ENCODE data around the gene CBL.
A peak's percentile ranks its signal among the peaks of the same experiment; 100 is the strongest.
"Not testable (repeated sequence)": the region's sequence is repeated elsewhere in the genome, so short reads cannot be mapped to it uniquely, and the experiment has no call there.

Gene CBL

GRCh38 chr11:119218141-119218878 lies 12.2 kb downstream of the CBL start:
- Mint-ChIP-seq H3K27me3 (no peaks in the 10 kb centered on the region), H3K4me3 (no peak overlapping the region), H3K4me1 (ENCODE audit: low read depth) (peaks cover 58% of the 10 kb centered on the region), H3K36me3 (ENCODE audit: low read depth) (peaks cover 18% of the 10 kb centered on the region), H3K9me3 (no peaks in the 10 kb centered on the region), H3K27ac (peak overlapping the region; percentile 81)
- DNase-seq, result no peak

DNA sequence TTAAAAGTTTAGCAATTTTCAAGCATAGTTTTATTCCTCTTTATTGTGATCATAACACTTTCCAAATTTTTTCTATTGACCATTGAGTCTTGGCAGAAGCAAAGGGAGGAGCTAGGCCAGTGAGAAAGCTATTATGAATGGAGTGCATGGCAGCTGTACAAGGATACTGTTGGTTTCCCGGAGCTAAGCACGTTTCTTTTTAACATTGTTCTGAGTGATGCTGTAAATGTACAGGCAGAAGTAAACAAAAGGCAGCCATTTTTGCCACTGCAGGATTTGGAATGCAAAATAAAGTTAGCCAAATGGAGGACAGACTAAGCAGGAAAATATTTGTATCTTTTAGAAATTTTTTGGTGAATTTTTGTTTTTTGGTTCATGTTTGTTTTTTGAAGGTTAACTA lies 16.2 kb downstream of the CBL start:
- H3K27ac Mint-ChIP-seq, result peak overlapping the region; percentile 3

DNA sequence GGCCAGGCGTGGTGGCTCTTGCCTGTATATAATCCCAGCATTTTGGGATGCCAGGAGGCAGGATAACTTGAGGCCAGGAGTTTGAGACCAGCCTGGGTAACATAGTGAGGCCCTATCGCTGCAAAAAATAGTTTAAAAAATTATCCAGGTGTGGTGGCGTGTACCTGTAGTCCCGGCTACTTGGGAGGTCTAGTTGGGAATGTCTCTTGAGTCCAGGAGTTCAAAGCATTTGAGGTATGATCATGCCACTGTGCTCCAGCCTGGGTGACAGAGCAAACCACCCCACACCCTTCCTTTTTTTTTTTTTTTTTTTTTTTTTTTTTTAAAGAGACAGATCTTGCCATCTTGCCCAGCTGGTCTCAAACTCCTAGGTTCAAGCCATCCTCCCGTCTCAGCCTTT lies 16.8 kb downstream of the CBL start:
- Mint-ChIP-seq H3K9me3 (no peaks in the 10 kb centered on the region), H3K4me1 (ENCODE audit: low read depth) (peaks cover 58% of the 10 kb centered on the region), H3K36me3 (ENCODE audit: low read depth) (peaks cover 15% of the 10 kb centered on the region), H3K27ac (no peak overlapping the region), H3K27me3 (no peaks in the 10 kb centered on the region), H3K4me3 (no peak overlapping the region)
- DNase-seq, result no peak

More for the DNA sequence above, 16.2 kb downstream of the CBL start:
- Mint-ChIP-seq H3K27me3 (no peaks in the 10 kb centered on the region), H3K36me3 (ENCODE audit: low read depth) (peaks cover 14% of the 10 kb centered on the region), H3K4me3 (no peak overlapping the region), H3K4me1 (ENCODE audit: low read depth) (peaks cover 61% of the 10 kb centered on the region), H3K9me3 (no peaks in the 10 kb centered on the region)
- no peak for DNase-seq

- H3K36me3 Mint-ChIP-seq (ENCODE audit: low read depth), result peaks cover 19% of the 10 kb centered on the region
- no peak overlapping the region for H3K4me3 Mint-ChIP-seq
- peak overlapping the region; percentile 20 for H3K27ac Mint-ChIP-seq
- DNase-seq, result no peak
- no peaks in the 10 kb centered on the region for H3K9me3 Mint-ChIP-seq
- no peaks in the 10 kb centered on the region for H3K27me3 Mint-ChIP-seq
- H3K4me1 Mint-ChIP-seq (ENCODE audit: low read depth), result peaks cover 58% of the 10 kb centered on the region
Observed at GRCh38 chr11:119223856-119224255, 17.7 kb downstream of the CBL start.

DNA sequence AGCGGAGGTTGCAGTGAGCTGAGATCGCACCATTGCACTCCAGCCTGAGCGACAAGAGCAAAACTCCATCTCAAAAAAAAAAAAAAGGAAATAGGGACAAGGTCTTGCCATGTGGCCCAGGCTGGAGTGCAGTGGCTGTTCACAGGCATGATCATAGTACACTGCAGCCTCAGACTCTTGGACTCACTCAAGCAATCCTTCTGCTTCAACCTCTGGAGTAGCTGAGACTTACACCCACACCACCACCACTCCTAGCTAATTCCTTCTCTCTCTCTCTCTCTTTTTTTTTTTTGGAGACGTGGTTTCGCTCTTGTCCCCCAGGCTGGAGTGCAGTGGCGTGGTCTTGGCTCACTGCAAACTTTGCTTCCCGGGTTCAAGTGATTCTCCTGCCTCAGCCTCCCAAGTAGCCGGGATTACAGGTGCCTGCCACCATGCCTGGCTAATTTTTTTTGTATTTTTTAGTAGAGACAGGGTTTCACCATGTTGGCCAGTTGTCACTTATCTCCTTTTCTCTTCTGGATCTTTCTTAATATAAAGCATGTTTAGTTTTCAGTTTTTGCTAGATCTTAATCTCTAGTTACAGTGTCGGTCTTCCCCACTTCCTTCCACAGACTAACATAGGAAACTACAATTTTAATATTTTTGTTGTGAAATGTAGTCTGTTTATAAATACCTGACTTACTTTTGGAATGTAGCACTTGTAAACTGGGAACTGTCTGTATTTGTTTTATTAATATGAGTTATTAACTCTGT lies 22.6 kb downstream of the CBL start:
- H3K9me3 Mint-ChIP-seq, DNase-seq, H3K27me3 Mint-ChIP-seq: not testable (repeated sequence)
- H3K36me3 Mint-ChIP-seq (ENCODE audit: low read depth), result peaks cover 38% of the 10 kb centered on the region
- H3K4me1 Mint-ChIP-seq (ENCODE audit: low read depth), result peaks cover 54% of the 10 kb centered on the region
- H3K27ac Mint-ChIP-seq, result peak overlapping the region; percentile 49
- H3K4me3 Mint-ChIP-seq, result peak overlapping the region; percentile 12

GRCh38 chr11:119229288-119229672 lies 23.1 kb downstream of the CBL start:
- no peak for DNase-seq
- peak overlapping the region; percentile 49 for H3K27ac Mint-ChIP-seq
- no peaks in the 10 kb centered on the region for H3K9me3 Mint-ChIP-seq
- H3K4me1 Mint-ChIP-seq (ENCODE audit: low read depth), result peaks cover 48% of the 10 kb centered on the region
- H3K4me3 Mint-ChIP-seq, result no peak overlapping the region
- H3K36me3 Mint-ChIP-seq (ENCODE audit: low read depth), result peaks cover 44% of the 10 kb centered on the region
- H3K27me3 Mint-ChIP-seq, result no peaks in the 10 kb centered on the region

DNA sequence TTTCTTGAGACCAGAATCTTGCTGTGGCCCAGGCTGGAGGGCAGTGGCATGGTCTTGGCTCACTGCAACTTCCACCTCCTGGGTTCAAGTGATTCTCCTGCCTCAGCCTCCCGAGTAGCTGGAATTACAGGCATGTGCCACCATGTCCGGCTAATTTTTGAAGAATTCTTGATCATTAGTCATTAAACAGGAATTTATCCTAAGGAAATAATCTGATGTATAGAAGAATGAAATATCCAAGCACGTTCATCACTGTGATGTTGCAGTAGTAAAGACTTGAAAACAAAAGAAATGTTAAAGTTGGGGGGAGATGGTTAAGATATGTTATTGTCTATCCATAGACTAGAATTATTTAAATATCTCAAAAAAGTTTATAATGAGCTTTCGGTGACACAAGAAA lies 23.6 kb downstream of the CBL start:
- Mint-ChIP-seq H3K9me3 (no peaks in the 10 kb centered on the region), H3K27ac (no peak overlapping the region), H3K4me1 (ENCODE audit: low read depth) (peaks cover 48% of the 10 kb centered on the region), H3K27me3 (no peaks in the 10 kb centered on the region), H3K36me3 (ENCODE audit: low read depth) (peaks cover 46% of the 10 kb centered on the region), H3K4me3 (no peak overlapping the region)
- DNase-seq, result no peak

- no peaks in the 10 kb centered on the region for H3K27me3 Mint-ChIP-seq
- peaks cover 57% of the 10 kb centered on the region for H3K4me1 Mint-ChIP-seq (ENCODE audit: low read depth)
- DNase-seq, result no peak
- H3K4me3 Mint-ChIP-seq, result peak overlapping the region; percentile 36
- H3K27ac Mint-ChIP-seq, result peak overlapping the region; percentile 87
- H3K36me3 Mint-ChIP-seq (ENCODE audit: low read depth), result peaks cover 71% of the 10 kb centered on the region
- no peaks in the 10 kb centered on the region for H3K9me3 Mint-ChIP-seq
Observed at GRCh38 chr11:119236490-119236889, 30.4 kb downstream of the CBL start.

DNA sequence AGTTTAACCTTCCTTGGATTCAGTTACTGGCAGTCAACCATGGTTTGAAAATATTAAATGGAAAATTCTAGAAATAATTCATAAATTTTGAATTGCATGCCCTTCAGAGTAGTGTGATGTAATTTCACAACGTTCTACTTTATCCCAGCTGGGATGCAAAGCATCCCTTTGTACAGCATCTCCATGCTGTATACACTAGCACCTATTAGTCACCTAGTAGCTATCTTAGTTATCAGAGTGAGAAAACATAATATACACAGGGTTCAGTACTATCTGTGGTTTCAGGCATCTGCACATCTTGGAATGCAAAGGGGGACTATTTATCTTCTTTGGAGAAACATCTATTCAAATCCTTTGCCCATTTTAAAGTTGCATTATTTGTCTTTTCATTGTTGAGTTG lies 30.8 kb downstream of the CBL start:
- Mint-ChIP-seq H3K4me3 (peak overlapping the region; percentile 36), H3K27me3 (no peaks in the 10 kb centered on the region), H3K9me3 (no peaks in the 10 kb centered on the region), H3K36me3 (ENCODE audit: low read depth) (peaks cover 75% of the 10 kb centered on the region), H3K27ac (peak overlapping the region; percentile 87), H3K4me1 (ENCODE audit: low read depth) (peaks cover 61% of the 10 kb centered on the region)
- no peak for DNase-seq

DNA sequence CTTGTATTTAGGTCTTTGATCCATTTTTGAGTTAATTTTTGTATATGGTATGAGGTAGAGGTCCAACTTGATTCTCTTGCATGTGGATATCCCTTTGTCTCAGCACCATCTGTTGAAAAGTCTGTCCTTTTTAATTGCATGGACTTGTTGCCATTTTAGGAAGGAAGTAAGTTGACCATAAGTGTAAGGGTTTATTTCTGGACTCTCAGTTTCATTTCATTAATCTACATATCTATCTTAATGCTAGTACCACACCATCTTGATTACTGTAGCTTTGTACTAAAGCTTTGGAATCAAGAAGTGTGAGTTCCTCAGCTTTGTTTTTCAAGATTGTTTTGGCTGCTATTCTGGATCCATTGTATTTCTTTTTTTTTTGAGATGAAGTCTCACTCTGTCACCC lies 31.4 kb downstream of the CBL start:
- peak overlapping the region; percentile 33 for H3K27ac Mint-ChIP-seq
- H3K9me3 Mint-ChIP-seq, result no peaks in the 10 kb centered on the region
- no peaks in the 10 kb centered on the region for H3K27me3 Mint-ChIP-seq
- peaks cover 62% of the 10 kb centered on the region for H3K4me1 Mint-ChIP-seq (ENCODE audit: low read depth)
- peaks cover 73% of the 10 kb centered on the region for H3K36me3 Mint-ChIP-seq (ENCODE audit: low read depth)
- no peak for DNase-seq
- no peak overlapping the region for H3K4me3 Mint-ChIP-seq

GRCh38 chr11:119248750-119249670 lies 42.9 kb downstream of the CBL start:
- H3K4me1 Mint-ChIP-seq (ENCODE audit: low read depth), result peaks cover 57% of the 10 kb centered on the region
- H3K9me3 Mint-ChIP-seq, result no peaks in the 10 kb centered on the region
- peaks cover 36% of the 10 kb centered on the region for H3K36me3 Mint-ChIP-seq (ENCODE audit: low read depth)
- peak overlapping the region; percentile 39 for H3K4me3 Mint-ChIP-seq
- peak overlapping the region; percentile 86 for H3K27ac Mint-ChIP-seq
- DNase-seq, result no peak
- no peaks in the 10 kb centered on the region for H3K27me3 Mint-ChIP-seq

- peaks cover 34% of the 10 kb centered on the region for H3K36me3 Mint-ChIP-seq (ENCODE audit: low read depth)
- H3K4me1 Mint-ChIP-seq (ENCODE audit: low read depth), result peaks cover 59% of the 10 kb centered on the region
- no peak for DNase-seq
- no peak overlapping the region for H3K4me3 Mint-ChIP-seq
- no peaks in the 10 kb centered on the region for H3K9me3 Mint-ChIP-seq
- H3K27ac Mint-ChIP-seq, result peak overlapping the region; percentile 86
- no peaks in the 10 kb centered on the region for H3K27me3 Mint-ChIP-seq
Observed at GRCh38 chr11:119249671-119250010, 43.5 kb downstream of the CBL start.

DNA sequence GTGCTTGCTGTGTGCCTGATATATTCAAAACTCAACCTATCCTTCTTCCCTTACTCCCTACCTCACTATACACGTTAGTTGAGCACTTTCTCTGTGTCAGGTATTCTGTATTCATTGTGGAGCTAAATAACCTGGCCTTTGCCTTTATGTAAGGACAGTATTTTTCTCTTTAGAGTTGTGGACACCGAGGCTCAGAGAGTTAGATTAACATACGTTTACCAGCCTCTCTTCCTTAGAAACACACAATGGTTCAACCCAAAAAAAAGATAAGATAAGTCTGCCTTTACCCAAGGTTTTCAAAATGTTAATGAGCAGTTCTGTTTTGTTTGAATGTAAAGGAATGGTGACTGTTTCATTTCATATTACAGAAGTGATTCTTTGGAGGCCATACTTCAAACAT lies 45.0 kb downstream of the CBL start:
- no peak for DNase-seq
- no peak overlapping the region for H3K4me3 Mint-ChIP-seq
- H3K9me3 Mint-ChIP-seq, result no peaks in the 10 kb centered on the region
- no peak overlapping the region for H3K27ac Mint-ChIP-seq
- H3K36me3 Mint-ChIP-seq (ENCODE audit: low read depth), result peaks cover 37% of the 10 kb centered on the region
- peaks cover 66% of the 10 kb centered on the region for H3K4me1 Mint-ChIP-seq (ENCODE audit: low read depth)
- no peaks in the 10 kb centered on the region for H3K27me3 Mint-ChIP-seq

GRCh38 chr11:119254239-119254638 lies 48.1 kb downstream of the CBL start:
- Mint-ChIP-seq H3K4me1 (ENCODE audit: low read depth) (peaks cover 74% of the 10 kb centered on the region), H3K27me3 (no peaks in the 10 kb centered on the region), H3K27ac (no peak overlapping the region), H3K36me3 (ENCODE audit: low read depth) (peaks cover 32% of the 10 kb centered on the region), H3K4me3 (no peak overlapping the region), H3K9me3 (no peaks in the 10 kb centered on the region)
- DNase-seq, result peak; percentile 41
